Cardiac muscle cell (in vitro differentiated cells and primary cell): ENCODE results near the gene DPF3. TPM values are rescaled to one million over a fixed set of nuclear protein-coding genes. Genes with fewer than 3 reads are reported as not detected.

Experiments used
- DNase-seq, 2 donors: peaks; one replicate each; pipeline versions ENCODE4 v3.0.0 to v3.0.0-alpha.2; 2010 to 2017; ENCODE audit warnings: low read depth in 1 of 2, low spot score in 1 of 2
- H3K27ac ChIP-seq: fragments of 200-600 bp; sonication (generic); 2 replicates; pipeline ENCODE4 v1.5.1; 2016
- H3K27me3 ChIP-seq: fragments of 200-600 bp; sonication (generic); 2 replicates; pipeline ENCODE4 v1.6.0; 2016; ENCODE audit warnings: control low read depth
- H3K36me3 ChIP-seq: fragments of 200-600 bp; sonication (generic); 2 replicates; pipeline ENCODE4 v1.5.1; 2016; ENCODE audit warnings: control low read depth
- H3K4me1 ChIP-seq: fragments of 200-600 bp; sonication (generic); 2 replicates; pipeline ENCODE4 v1.8.1; 2017; ENCODE audit warnings: low read depth, mild to moderate bottlenecking, mixed run types
- H3K4me3 ChIP-seq: fragments of 200-600 bp; sonication (generic); 2 replicates; pipeline ENCODE4 v1.5.1; 2016; ENCODE audit warnings: mild to moderate bottlenecking
- H3K9me3 ChIP-seq: fragments of 200-600 bp; sonication (generic); 2 replicates; pipeline ENCODE4 v1.5.1; 2017; ENCODE audit warnings: low read depth, mild to moderate bottlenecking, control low read depth
- CTCF ChIP-seq: IDR thresholded peaks from 2 replicates; pipeline ENCODE4 v1.5.1; 2012; ENCODE audit warnings: low read depth, mild to moderate bottlenecking, low read length
- polyA plus RNA-seq: library from polyadenylated mRNA; unstranded; fragments of >200 nt; fragmentation: Nextera tagmentation; extraction: Ambion mirVana; gene quantifications from 2 replicates; pipeline ENCODE4 v1.2.1, GENCODE V29; 2016
- total RNA-seq: library from RNA; depleted of rRNA; stranded (reverse); fragments of >200 nt; gene quantifications from 2 replicates; pipeline ENCODE4 v1.2.3, GENCODE V29; 2016

DPF3 gene
- total and polyA plus RNA-seq, 2 experiments from 2014 or later: 25.9 to 84.8 TPM

DNA sequence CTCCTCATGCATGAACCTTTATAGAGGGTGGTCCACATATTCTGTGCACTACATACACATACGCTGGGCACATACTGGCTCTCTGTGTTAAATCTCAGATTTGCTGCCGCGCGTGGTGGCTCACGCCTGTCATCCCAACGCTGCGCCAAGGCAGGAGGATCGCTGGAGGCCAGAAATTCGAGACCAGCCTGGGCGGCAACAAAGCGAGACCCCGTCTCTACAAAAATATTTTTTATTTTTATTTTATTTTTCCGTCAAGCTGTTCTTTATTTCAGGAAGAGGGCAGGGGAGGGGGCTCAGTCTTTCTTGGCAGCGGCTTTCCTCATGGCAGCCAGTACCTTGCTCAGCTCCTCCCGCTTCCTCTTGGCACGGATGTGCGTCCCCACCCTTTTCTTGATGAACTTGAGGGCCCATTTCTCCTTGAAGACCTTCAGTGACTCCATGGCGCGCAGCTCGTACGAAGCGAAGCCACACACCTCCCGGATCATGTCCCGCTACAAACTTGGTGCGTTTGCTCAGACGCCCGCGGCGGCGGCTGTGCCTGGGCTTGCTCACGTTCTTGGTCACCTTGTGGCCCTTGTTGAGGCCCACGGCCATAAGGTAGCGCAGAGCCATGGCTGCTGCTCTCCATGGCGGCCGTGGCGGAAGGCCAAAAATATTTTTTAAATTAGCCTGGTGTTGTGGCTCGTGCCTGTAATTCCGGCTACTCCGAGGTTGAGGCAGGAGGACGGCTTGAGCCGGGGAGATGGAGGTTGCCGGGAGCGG lies 35.6 kb upstream of the DPF3 start:
- no peak for TF ChIP-seq CTCF
- H3K4me3 ChIP-seq: no peak overlapping the region
- no peaks in the 10 kb centered on the region for H3K27me3 ChIP-seq
- no peak for DNase-seq
- no peaks in the 10 kb centered on the region for H3K9me3 ChIP-seq
- no peak overlapping the region for H3K27ac ChIP-seq
- no peaks in the 10 kb centered on the region for H3K36me3 ChIP-seq
- H3K4me1 ChIP-seq: peaks cover 3% of the 10 kb centered on the region

DNA sequence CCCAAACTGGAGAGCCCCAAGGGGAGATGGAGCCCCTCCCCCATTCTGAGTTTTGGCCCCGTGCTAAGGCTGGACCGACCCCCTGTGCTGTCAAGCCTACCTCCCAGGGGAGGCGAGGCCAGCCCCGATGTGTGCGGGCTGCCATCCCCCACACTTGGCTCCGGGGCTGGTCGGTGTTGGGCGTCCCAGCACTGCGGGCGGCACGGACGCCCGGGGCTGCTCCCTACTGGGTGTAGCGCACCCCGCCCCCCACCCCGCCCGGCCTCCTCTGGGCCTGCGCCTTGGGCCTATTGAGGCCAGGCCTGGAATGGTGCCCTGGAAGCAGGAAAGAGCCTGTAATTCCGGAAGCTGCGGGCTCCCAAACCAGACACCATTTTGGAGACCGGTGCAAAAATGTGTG lies 35.0 kb upstream of the DPF3 start:
- no peaks in the 10 kb centered on the region for H3K27me3 ChIP-seq
- DNase-seq: no peak
- no peak overlapping the region for H3K27ac ChIP-seq

GRCh38 chr14:72926292-72927028 lies 32.6 kb upstream of the DPF3 start, which contains the start of gene DCAF4:
Gene DCAF4, plus strand, starts transcription at chr14:72926464. Its CDS starts 11,515 bp downstream, at chr14:72937979.
- TF ChIP-seq CTCF: no peak
- peak within 1 kb of the TSS; percentile 29 for H3K27ac ChIP-seq
- no peaks in the 10 kb centered on the region for H3K9me3 ChIP-seq
- no peaks in the 10 kb centered on the region for H3K36me3 ChIP-seq
- peaks cover 3% of the 10 kb centered on the region for H3K4me1 ChIP-seq
- peak; percentile 99 for DNase-seq
- no peaks in the 10 kb centered on the region for H3K27me3 ChIP-seq
- H3K4me3 ChIP-seq: peak within 1 kb of the TSS; percentile 62

More for the DNA sequence above, 35.0 kb upstream of the DPF3 start:
- Histone ChIP-seq H3K9me3 (no peaks in the 10 kb centered on the region), H3K36me3 (no peaks in the 10 kb centered on the region), H3K4me3 (no peak overlapping the region), H3K4me1 (peaks cover 3% of the 10 kb centered on the region)
- no peak for TF ChIP-seq CTCF

GRCh38 chr14:72925815-72926291 lies 32.0 kb upstream of the DPF3 start:
- no peaks in the 10 kb centered on the region for H3K27me3 ChIP-seq
- no peak overlapping the region for H3K27ac ChIP-seq
- no peak for TF ChIP-seq CTCF

DNA sequence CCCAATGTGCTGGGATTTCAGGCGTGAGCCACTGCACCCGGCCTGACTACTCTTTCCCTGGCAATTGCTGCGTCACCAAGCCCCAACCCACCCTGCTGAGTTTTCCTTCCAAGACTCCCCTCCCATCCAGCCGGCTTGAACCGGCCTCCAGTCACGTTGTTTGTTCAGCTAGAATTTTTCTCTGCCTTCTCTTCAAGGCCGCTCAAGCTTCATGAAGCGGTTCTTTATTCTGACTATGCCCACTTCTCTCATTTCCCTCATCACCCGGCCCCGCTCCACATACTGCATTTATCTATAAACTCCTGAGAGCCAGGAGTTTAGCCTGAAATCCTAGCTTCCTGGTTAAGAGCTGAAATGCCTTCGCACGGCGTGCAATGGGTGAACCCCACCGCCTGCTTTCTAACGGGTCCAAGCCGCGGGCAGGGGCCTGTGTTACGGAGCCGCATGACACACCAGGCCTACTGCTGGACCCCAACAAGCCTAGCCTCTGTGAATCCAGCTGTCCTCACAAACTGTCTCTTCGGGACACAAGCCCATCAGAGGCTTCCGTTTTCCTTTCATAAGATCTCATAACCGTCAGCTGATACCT lies 31.4 kb upstream of the DPF3 start:
- no peak for DNase-seq
- Histone ChIP-seq H3K36me3 (no peaks in the 10 kb centered on the region), H3K9me3 (no peaks in the 10 kb centered on the region), H3K27me3 (no peaks in the 10 kb centered on the region), H3K27ac (no peak overlapping the region), H3K4me3 (no peak overlapping the region), H3K4me1 (peaks cover 3% of the 10 kb centered on the region)
- TF ChIP-seq CTCF: no peak

More at GRCh38 chr14:72925815-72926291, 32.0 kb upstream of the DPF3 start:
- peaks cover 3% of the 10 kb centered on the region for H3K4me1 ChIP-seq
- H3K9me3 ChIP-seq: no peaks in the 10 kb centered on the region
- peak overlapping the region; percentile 62 for H3K4me3 ChIP-seq
- no peak for DNase-seq
- H3K36me3 ChIP-seq: no peaks in the 10 kb centered on the region
